ENCODE measurements around the gene CABLES2.

Gene CABLES2

GRCh38 chr20:62354811-62355341 is 52.2 kb downstream of the CABLES2 start:
- Histone ChIP-seq H3F3A (ENCODE audit: low read depth) (no peaks in the 10 kb centered on the region), H3K4me2 (ENCODE audit: low read depth, low read length, poor library complexity, severe bottlenecking) (no peak overlapping the region), H3K79me2 (ENCODE audit: insufficient read depth, low read length) (no peaks in the 10 kb centered on the region), H3K9ac (ENCODE audit: low read depth, low read length, poor library complexity, severe bottlenecking) (no peak overlapping the region), H3K4me1 (ENCODE audit: insufficient read depth, low read length, poor library complexity, severe bottlenecking) (no peaks in the 10 kb centered on the region), H3K9me3 (ENCODE audit: insufficient read depth, low read depth, low read length) (no peaks in the 10 kb centered on the region), H4K20me1 (ENCODE audit: insufficient read depth, low read length, poor library complexity, severe bottlenecking) (no peaks in the 10 kb centered on the region), H3K27me3 (ENCODE audit: insufficient read depth, low read length, poor library complexity, severe bottlenecking) (no peaks in the 10 kb centered on the region), H3K9me2 (replicated peaks; ENCODE audit: low read depth, low read length) (no peaks in the 10 kb centered on the region), H3K36me3 (ENCODE audit: insufficient read depth, low read length) (no peaks in the 10 kb centered on the region), H2AFZ (ENCODE audit: low read length) (no peak overlapping the region), H3K4me3 (ENCODE audit: low read length, poor library complexity, severe bottlenecking) (no peak overlapping the region)
- TF ChIP-seq EZH2phosphoT487 (IDR thresholded peaks at IDR 0.05; ENCODE audit: borderline replicate concordance), result no peak
- TF ChIP-seq CTCF (conservative IDR thresholded peaks at IDR 0.05; ENCODE audit: low read length), result no peak

DNA sequence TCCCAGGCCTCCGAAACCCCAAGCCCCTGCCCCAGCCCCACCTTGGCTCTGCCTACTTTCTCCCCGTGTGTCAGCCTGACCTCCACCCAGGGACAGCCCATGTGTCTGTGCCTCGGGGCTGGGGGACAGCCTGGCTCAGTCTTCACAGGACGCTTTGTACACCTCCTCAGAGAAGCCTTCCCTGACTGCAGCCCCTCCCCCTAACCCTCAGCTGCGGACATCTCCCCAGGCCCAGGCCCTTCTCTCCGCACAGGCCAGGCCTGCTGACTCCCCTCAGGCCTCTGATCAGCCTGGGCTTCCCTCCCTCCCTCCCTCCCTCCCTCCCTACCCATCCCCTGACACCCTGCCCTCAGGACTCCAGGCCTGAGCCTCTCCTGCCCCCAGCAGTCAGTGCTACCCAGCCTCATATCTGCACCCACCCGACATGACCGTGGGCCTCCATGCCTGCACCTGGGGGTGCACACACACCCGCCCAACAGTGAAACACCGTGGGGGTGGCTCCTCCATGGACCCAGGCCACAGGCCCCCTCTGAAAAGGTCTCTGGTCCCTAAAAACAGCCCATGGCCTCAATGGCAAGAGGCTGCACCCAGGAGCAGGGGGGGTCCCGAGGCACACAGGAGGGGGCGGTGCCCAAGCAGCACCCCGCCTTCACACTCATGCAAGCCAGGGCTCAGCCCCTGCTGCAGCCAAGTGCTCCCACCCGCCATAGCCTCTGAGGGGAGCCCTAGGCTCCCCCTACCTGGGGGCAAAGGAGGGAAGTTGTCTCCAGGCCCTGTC is 52.9 kb downstream of the CABLES2 start:
- no peaks in the 10 kb centered on the region for H3K36me3 ChIP-seq (ENCODE audit: insufficient read depth, low read length)
- TF ChIP-seq EZH2phosphoT487 (IDR thresholded peaks at IDR 0.05; ENCODE audit: borderline replicate concordance) (no peak), CTCF (conservative IDR thresholded peaks at IDR 0.05; ENCODE audit: low read length) (no peak)
- no peaks in the 10 kb centered on the region for H3K79me2 ChIP-seq (ENCODE audit: insufficient read depth, low read length)
- H3K4me1 ChIP-seq (ENCODE audit: insufficient read depth, low read length, poor library complexity, severe bottlenecking), result no peaks in the 10 kb centered on the region
- H3K4me2 ChIP-seq (ENCODE audit: low read depth, low read length, poor library complexity, severe bottlenecking), result no peak overlapping the region
- no peaks in the 10 kb centered on the region for H4K20me1 ChIP-seq (ENCODE audit: insufficient read depth, low read length, poor library complexity, severe bottlenecking)
- H3K9me3 ChIP-seq (ENCODE audit: insufficient read depth, low read depth, low read length), result no peaks in the 10 kb centered on the region
- no peak overlapping the region for H3K9ac ChIP-seq (ENCODE audit: low read depth, low read length, poor library complexity, severe bottlenecking)
- H3K4me3 ChIP-seq (ENCODE audit: low read length, poor library complexity, severe bottlenecking), result no peak overlapping the region
- H3K27me3 ChIP-seq (ENCODE audit: insufficient read depth, low read length, poor library complexity, severe bottlenecking), result no peaks in the 10 kb centered on the region
- H2AFZ ChIP-seq (ENCODE audit: low read length), result no peak overlapping the region
- no peaks in the 10 kb centered on the region for H3K9me2 ChIP-seq (replicated peaks; ENCODE audit: low read depth, low read length)
- H3F3A ChIP-seq (ENCODE audit: low read depth), result no peaks in the 10 kb centered on the region

DNA sequence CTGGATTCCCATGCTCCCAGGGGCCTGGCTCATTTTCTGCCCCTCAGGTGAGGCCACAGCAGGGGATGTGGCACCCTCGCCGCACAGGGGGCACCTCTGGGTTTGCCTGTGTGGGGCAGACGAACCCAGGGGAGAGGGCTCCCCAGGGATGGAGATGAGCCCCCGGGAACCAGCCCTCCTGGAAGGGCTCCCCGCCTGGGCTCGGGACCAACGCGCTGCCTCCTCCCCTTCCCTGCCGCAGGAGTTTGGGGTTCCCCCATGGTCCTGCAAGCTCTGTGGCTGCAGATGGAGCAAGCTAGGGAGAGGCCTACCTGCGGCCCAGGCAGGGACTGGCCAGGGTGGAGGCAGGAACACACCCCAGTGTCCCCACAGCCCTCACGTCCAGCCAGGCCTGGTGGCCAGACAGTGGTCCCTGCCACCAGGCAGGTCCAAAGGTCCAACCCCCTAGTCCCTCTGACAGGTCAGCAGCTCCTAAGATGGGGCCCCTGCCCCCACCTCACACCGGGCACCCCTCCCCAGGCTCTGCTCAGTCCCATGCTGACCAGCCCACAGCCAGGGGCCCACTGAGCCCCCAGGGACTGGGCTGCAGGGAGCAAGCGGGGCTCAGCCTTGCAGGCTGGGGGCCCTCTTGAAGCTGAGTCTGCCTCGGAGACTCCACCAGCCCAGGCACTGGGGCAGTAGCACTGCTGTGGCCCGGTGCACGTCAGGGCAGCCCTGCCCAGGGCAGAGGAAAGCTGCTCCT is 53.6 kb downstream of the CABLES2 start:
- Histone ChIP-seq H4K20me1 (ENCODE audit: insufficient read depth, low read length, poor library complexity, severe bottlenecking) (no peaks in the 10 kb centered on the region), H3K27me3 (ENCODE audit: insufficient read depth, low read length, poor library complexity, severe bottlenecking) (no peaks in the 10 kb centered on the region), H3K4me3 (ENCODE audit: low read length, poor library complexity, severe bottlenecking) (no peak overlapping the region), H3K9me2 (replicated peaks; ENCODE audit: low read depth, low read length) (no peaks in the 10 kb centered on the region), H3K4me1 (ENCODE audit: insufficient read depth, low read length, poor library complexity, severe bottlenecking) (no peaks in the 10 kb centered on the region), H3K79me2 (ENCODE audit: insufficient read depth, low read length) (no peaks in the 10 kb centered on the region), H3K4me2 (ENCODE audit: low read depth, low read length, poor library complexity, severe bottlenecking) (no peak overlapping the region), H3F3A (ENCODE audit: low read depth) (no peaks in the 10 kb centered on the region), H3K9me3 (ENCODE audit: insufficient read depth, low read depth, low read length) (no peaks in the 10 kb centered on the region), H3K36me3 (ENCODE audit: insufficient read depth, low read length) (no peaks in the 10 kb centered on the region), H2AFZ (ENCODE audit: low read length) (no peak overlapping the region), H3K9ac (ENCODE audit: low read depth, low read length, poor library complexity, severe bottlenecking) (no peak overlapping the region)
- no peak for TF ChIP-seq EZH2phosphoT487 (IDR thresholded peaks at IDR 0.05; ENCODE audit: borderline replicate concordance)
- TF ChIP-seq CTCF (conservative IDR thresholded peaks at IDR 0.05; ENCODE audit: low read length), result no peak
